Fibroblast of skin of right biceps (primary cell): ENCODE data around the gene NPAS2.

Experiments
- DNase-seq: peaks from one replicate; pipeline ENCODE4 v3.0.0-alpha.2; 2013

Gene NPAS2

GRCh38 chr2:100948942-100949811 is 129.2 kb downstream of the NPAS2 start:
- peak; percentile 46 for DNase-seq

GRCh38 chr2:100952512-100952911 is 132.6 kb downstream of the NPAS2 start:
- DNase-seq = no peak

- DNase-seq = no peak
These were observed 133.6 kb downstream of the NPAS2 start for GRCh38 chr2:100953406-100954043.

GRCh38 chr2:100954044-100954420 is 134.1 kb downstream of the NPAS2 start:
- no peak for DNase-seq

- no peak for DNase-seq
These were observed 135.3 kb downstream of the NPAS2 start for GRCh38 chr2:100955226-100955625.

- no peak for DNase-seq
These were observed 136.1 kb downstream of the NPAS2 start for GRCh38 chr2:100956081-100956480.

GRCh38 chr2:100957996-100958653 is 138.2 kb downstream of the NPAS2 start:
- peak; percentile 98 for DNase-seq

GRCh38 chr2:100959225-100959880 is 139.4 kb downstream of the NPAS2 start:
- peak; percentile 84 for DNase-seq

- no peak for DNase-seq
These were observed 140.7 kb downstream of the NPAS2 start for GRCh38 chr2:100960688-100961087.

- no peak for DNase-seq
These were observed 142.6 kb downstream of the NPAS2 start for GRCh38 chr2:100962366-100963025.

- DNase-seq = no peak
These were observed 143.1 kb downstream of the NPAS2 start for GRCh38 chr2:100963026-100963375.

GRCh38 chr2:100964222-100964621 is 144.3 kb downstream of the NPAS2 start:
- no peak for DNase-seq

GRCh38 chr2:100964681-100965169 is 144.8 kb downstream of the NPAS2 start:
- peak; percentile 48 for DNase-seq

- DNase-seq = no peak
These were observed 145.7 kb downstream of the NPAS2 start for GRCh38 chr2:100965596-100965995.

- no peak for DNase-seq
These were observed 147.8 kb downstream of the NPAS2 start for GRCh38 chr2:100967716-100968115.

GRCh38 chr2:100968146-100969145 is 148.5 kb downstream of the NPAS2 start:
- DNase-seq = no peak

GRCh38 chr2:100969998-100970397 is 150.1 kb downstream of the NPAS2 start:
- DNase-seq = no peak

- DNase-seq = no peak
These were observed 151.3 kb downstream of the NPAS2 start for GRCh38 chr2:100971221-100971620.

GRCh38 chr2:100972452-100972851 is 152.5 kb downstream of the NPAS2 start:
- peak; percentile 9 for DNase-seq

- no peak for DNase-seq
These were observed 155.0 kb downstream of the NPAS2 start for GRCh38 chr2:100974712-100975520.

GRCh38 chr2:100975521-100975785 is 155.5 kb downstream of the NPAS2 start:
- DNase-seq = no peak
